Stimulated activated CD8-positive, alpha-beta memory T cell treated with anti-CD3 and anti-CD28 coated beads, Interleukin-7, amount 100 ng/mL, for 24 hours (primary cell): ENCODE data around the gene PARS2.
"Not testable (repeated sequence)": the region's sequence is repeated elsewhere in the genome, so short reads cannot be mapped to it uniquely, and the experiment has no call there.

Experiments used
- DNase-seq: peaks from one replicate; pipeline ENCODE4 v3.0.0-alpha.2; 2020; ENCODE audit warnings: low read depth

PARS2 gene

DNA sequence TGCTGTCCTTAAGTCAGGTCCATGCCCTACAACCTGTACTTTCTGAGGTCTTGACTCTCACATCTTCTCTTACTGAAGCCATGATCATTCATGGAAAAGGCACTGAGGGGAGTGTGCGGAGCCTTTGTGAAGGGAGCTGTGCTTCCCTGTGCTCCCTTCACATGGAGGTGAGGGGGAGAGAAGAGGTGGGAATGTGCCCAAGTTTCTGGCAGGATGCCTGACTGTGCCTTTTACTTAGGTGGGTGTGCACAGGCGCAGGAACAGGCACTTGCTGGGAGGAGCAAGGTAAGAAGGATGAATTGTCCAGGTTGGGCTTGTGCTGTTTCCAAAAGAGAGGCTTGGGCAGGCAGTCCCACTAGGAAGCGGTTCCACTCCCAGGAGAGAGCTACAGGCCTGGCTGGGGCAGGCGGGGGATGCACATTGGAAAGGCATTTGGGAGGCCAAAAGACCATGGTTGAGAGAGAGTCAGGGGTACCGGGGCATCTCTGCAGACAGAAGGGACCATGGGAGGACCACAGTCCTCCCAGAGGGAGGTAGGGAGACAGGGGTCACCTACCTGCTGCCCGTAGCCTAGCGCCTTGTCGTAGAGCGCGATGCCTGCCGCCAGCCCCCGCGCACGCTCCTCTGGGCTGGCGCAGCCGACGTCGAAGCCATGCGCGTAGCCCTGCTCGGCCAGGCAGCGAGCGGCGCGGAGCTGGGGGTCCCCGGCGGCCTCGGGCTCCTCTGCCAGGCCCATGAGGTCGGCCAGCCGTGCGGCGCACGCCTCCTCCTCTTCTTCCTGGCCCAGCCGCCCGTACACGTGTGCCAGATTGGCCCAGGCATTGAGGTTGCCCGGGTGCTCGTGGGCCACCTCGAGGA is 35.9 kb upstream of the PARS2 start:
- DNase-seq: no peak

DNA sequence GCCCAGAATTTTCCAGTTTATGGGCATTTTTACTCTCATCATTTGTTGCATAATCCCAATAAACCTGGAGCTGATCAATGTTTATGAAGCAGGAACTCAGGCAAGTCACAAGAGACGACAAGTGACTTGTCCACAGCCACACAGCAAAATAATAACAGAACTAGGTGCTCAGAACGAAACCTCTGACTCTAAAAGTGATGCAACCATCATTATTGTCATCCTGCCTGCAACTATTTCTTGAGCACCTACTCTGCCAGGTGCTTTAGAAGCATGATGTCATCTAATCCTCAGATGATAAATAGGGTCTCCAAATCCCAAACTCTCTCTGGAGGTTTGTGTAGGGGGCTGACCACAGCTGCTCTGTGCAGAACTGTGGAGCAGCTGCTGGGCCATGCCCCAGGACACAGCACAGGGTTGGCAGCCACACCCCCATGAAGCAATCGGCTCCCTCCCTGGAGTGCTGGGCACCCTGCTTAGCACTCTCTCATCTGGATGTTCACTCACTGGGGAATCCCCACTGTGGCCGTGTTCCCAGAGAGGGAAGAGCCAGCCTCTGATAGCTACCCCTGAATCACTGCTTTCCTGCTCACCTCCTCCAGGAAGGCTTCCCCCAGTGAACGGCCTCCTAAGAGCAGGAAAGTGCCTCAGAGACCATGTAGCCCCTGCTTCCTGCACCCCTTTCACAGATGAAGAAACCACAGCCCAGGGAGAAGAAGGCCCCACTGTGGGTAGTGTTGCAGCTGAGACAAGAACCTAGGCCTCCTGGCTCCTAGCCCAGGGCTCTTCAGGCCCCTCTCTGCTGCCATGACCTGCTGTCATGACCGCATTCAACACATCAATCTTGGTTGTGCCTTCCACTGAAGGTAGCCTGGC is 34.7 kb upstream of the PARS2 start:
- DNase-seq: no peak

DNA sequence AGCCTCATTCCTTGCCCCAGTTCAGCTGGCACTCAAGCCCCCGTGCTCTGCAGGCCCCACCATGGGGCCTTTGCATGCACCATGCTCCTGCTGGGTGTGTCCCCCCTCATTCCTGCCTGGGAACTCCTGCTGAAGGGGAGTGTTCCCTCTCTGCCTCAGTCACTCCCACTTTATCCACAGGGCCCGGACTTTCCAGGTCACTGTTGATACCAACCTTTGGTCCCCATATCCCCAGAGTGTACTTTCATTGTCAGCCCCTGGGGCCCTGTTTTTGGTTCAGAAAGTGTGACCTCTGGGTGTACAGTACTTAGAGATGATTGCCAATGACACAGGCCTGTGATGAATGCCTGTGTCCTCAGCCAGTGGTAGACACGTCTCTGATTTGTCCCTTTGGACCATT is 33.9 kb upstream of the PARS2 start:
- no peak for DNase-seq

DNA sequence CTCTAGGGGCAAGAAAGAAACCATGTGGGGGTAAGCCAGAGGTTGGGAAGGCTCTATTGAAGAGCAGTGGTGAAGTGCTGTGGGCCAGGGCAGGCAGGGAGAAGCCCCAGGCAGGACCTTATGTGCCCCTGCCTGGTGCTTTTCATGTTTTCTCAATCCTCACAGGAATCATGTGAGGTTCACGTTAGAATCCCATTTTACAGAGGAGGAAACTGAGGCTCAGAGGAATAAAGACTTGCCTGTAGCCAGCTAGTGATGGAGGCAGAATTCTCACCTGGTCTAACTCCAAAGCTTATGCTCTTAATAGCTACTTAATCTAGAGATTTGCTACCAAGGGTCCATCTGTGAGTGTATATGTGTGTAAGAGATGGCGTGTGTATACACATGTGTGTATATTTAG is 32.6 kb upstream of the PARS2 start:
- no peak for DNase-seq

DNA sequence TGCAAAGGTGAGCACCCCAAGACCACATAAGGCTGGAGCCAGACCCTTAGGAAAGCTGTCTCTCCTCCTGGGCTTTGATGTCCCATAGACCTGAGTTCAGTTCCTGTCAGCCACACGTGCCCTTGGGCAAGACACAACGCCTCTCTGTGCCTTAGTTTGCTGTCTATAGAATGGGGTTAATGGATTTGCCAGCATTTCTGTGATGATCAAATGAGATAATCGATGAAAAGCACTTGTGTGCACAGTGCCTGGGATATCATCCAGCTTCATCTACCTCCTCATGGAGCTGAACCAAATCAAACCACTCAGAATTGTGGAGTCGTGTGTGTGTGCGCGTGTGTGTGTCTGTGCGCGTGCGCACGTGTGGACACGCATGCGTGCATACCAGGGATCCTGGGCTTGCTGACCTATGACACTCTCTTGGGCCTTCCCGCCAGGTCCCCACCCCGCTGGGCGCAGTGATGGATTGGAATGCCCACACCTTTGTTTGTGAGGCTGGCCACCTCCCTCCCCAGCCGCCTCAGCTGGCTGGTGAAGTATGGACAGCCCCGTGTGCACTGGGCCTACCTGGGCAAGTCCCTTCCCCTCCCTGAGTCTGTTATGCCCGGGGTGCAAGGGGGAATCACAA is 31.6 kb upstream of the PARS2 start:
- no peak for DNase-seq

DNA sequence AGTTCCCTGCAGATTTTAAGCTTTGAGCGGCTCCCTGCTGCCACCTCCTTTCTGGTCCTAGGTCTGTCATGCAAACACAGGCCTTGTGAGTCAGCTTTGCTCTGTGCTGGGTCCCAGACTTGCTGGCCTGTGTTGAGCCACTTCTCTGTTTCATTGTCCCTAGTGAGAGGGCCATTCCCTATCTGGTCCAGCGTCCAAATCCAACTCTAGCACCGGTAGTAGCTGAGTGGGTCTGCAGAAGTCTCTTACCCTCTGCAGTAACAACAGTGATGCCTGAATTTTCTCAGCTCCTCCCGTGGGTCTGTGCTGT is 31.0 kb upstream of the PARS2 start:
- no peak for DNase-seq

DNA sequence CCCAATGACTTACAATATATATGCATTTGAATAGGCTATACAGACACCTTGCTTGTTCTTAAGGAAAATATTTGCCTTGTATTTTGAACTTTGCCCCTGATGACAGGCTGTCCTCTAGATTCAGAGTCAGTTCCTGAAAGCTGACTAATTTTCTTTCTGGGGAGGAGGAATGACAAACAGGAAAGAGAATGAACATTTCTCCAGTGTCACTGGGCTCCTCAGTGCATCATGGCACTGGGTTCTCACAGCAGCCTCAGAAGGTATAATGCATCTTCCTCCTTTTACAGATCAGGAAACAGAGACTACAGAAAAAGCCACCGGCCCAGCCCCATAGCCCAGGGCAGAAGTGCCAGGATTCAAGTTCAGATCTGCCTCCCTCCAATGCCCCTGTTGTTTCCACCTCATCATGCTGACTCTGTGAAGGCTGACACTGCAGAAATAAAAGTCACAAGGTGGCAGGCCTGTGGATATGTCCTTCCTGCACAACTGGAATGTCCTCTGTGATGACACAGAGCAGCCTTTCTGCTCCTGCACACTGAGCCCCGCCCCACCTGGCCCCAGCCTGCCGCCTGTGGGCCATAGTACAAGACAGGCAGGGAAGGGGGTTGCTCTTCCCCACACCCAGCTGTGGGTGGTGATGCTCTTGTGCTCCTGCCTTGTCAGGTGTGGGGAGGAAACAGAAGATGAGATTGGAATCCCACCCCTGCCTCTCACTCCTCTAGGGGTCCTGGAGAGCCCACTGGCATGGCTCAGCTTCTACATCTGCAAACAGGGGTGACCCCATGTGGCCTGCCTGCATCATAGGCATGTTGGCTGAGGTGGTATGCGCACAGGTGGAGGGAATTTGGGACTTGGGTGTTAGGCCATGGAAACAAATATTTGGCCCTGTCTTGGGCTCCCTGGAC is 30.4 kb upstream of the PARS2 start:
- DNase-seq: no peak

DNA sequence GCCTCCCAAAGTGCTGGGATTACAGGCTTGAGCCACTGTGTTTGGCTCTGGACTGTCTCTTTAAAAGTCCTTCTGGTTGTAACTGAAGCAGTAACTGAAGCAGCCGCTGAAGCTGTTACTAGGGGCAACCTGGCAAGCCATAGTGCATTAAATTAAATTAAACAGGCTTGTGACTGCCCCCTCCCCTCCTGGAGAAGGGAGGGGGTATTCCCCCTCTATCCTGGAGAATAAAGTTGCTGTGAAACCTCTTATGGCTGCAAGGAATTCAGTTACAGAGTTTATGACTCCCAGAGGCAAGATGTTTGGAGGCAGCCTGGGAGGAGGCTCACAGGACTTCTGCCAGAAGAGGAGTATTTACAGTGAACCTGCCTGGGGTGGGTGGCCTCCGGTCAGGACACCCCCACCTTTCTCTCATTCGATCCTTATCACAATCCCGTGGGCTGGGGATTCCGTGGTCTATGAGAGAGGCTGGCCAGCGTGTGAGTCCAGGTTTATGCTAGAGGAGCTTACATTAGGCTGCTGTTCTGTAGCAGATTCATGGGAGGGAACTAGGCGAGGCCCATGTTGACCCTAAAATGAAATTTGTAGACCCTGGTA is 28.5 kb upstream of the PARS2 start:
- DNase-seq: no peak

DNA sequence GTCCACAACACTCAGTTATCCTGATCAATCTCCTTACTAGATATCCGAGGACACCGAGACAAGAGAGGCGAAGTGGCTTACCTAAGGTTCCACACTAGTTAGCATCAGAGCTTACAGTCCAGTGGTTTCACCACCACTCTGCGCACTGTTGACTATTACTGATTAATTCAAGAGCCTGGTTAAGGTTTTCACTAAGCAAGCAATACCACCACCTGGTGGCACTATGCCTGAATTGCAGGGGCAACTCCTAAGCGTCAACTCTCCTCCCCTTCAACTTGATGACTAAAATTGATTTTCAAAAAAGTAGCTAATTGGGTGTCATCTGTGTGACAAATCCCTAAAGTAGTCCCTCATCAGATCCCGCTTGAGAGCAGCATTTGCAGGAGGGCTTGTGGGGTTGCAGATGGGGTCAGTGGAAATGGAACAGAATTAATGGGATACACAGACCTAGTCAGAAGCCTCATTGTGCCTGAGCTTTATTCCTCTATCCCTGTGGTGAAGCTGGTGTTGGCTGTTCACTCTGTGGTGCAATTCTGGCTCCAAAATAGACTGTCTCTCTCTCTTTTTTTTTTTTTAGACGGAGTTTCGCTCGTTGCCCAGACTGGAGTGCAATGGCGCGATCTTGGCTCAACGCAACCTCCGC is 27.7 kb upstream of the PARS2 start:
- peak; percentile 36 for DNase-seq

DNA sequence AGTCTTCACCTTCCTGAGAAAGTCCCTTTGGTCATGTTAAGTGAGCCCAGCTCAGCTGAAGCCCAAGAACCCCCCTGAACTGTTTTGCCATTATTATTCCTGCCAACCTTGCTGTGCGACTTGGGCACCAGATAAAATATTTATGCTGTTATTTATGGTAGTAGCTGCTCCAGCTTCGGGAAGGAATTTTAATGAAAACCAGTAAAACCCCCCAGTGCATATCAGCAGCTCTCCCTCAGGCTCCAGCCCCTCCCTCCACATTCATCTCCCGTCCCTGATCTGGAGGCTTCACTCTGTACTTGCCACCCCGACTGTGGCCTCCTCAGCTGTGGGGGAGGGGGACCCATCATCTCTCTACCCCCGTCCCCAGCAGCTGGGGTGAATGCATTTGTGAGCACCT is 24.1 kb upstream of the PARS2 start:
- no peak for DNase-seq

DNA sequence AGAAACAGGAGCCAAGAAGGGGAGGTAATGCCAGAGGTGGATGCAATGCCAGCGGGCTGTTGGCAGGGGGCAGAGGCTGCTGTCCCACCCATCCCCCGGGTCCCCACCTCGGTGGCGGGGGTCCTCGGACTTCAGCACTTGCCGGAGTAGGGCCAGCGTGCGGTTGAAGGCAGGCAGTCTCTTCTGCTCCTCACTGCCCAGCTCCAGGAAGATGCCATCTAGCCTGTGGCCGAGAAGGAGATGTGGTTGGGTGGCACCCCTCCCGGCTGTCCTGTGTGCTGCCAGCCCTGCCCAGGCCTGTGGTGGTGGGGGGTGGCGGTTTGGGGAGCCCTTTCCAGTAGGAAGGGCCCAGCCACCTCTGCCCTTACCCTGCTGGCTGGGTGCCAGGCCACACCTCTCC is 23.3 kb upstream of the PARS2 start:
- no peak for DNase-seq

DNA sequence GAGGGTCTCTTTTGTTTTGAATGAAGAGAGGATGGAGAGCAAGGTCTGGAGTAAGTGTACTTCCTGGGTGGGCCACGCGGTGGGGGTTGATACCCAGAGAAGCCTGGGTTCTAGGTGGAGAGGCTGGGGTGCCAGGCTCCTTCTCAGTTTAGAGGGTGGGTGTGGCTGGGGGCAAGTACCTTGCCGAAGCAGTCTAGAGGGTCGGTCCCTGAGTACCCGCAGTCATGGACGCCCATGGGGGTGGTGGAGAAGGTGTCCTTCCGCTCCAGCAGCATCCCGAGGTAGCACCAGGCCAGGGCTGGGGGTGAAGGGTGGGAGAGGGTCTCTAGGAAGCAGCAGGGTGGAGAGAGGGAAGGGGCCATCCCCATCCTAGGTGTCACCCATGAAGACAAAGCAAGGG is 22.5 kb upstream of the PARS2 start:
- DNase-seq: no peak

DNA sequence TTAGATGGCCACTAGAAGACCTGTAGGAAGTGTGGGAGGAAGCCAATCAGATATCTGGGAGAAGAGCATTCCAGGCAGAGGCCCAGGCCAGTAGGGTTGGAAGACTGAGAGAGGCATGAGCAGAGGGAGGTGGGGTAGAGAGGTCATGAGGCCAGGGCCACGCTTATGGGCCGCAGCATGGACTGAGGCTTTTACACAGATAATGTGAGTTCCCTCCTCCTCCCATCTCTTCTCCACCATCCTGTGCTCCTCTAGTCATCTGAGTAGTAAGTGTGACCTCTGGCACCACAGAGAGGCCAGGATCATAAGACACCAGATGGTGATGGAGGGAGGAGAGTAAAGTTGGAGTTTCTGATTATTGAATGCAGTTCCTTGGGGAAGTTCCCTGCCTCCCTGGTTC is 19.7 kb upstream of the PARS2 start:
- DNase-seq: no peak

DNA sequence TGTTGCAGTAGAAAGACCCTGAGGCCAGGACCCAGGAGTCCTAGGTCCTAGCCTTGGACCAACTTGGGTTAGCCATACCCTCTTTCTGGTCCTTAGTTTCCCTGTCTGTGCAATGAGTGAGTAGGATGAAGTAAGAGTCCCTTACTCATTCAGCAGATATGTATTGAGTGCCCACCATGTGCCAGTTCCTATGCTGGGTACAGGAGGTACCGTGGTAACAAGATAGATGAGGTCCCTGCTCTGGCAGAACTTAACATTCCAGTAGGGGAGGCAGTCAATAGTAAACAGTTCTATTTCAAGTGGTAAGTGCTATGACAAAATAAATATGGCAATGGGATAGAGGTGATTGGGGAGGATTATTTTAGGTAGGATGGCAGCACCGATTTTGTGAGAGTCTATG is 18.3 kb upstream of the PARS2 start:
- DNase-seq: no peak

DNA sequence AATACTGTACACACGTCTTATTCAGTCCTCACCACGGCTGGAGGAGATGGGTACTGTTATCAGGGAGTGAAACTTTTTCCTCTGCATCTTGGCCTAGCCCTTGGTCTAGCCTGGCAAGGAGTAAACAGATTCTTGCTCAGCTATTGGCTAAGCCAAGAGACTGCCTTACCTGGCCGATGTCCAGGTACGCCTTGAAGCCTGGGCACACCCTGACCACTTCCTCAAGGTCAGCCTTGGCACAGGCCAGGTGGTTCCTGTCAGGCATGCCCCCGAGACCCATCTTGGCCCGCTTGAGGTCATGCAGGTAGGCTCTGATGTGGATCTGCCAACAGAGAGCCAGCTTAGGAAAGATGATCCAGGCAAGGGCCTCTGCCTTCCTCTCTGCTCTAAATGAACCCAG is 17.8 kb upstream of the PARS2 start:
- DNase-seq: no peak

DNA sequence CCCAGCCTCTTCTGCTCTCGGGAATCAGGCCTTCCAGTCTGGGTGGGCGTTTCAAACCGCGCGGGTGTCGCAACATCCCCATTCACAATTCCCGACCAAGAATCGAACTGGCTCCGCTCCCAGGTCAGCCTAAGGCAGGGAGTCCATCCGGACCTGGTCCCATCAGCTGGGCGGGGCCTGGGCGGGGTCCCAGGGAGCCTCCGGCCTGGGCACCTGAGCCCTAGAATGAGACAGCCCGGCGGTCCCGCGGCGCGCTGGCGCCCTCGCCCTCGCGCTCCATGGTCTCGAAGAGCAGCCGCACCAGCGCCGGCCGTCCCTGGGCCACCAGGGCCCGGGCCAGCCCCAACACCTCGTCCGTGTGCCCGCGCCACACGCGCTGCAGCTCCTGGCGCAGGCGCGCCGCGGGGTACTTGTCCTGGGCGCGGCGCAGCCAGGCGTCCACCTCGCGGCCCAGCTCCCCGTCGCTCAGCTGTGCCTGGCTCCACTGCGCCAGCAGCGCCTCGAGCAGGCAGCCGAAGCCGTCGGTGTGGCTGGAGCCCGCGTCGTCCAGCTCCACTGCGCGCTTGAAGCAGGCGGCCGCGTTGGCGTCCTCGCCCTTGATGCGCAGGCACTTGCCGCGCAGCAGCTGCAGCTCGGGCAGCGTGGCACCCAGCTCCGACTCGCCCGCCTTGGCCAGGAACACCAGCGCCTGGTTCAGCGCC is 16.9 kb upstream of the PARS2 start:
- DNase-seq: no peak

DNA sequence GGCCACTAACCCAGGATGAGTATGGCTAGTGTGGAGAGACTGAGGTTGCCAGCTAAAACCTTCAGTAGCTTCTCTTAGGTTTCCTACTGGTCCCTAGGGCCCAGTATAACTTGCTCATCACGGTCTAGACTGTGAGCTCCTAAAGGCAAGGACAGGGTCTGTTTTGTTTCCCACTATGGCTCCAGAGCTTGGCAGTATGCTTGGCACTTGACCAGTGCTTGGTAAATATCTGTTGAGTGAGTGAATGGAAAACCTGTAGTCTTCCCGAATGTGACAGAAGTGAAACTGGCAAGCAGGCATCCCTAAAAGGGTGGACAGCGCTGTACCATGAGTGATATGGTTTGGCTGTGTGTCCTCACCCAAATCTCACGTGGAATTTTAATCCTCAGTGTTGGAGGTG is 13.1 kb upstream of the PARS2 start:
- DNase-seq: no peak

DNA sequence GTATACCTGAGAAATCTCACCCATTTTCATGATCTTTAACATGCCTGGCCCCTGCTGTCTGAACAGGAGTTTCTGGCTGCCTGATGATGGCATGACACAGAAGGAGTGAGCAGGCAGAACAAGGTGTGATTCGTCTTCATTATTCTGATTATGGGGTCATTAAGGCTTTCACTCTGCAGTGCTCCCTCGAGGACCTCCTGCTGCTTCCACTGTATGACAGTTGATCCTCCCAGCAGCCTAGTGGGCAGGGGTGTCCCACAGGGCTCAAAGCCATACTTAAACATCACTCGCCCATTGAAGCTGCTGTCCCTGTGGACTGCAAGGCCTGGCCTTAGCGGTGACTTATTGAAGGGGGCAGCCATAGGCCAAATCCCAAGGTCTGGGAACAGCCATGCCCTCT is 12.7 kb upstream of the PARS2 start:
- DNase-seq: no peak

DNA sequence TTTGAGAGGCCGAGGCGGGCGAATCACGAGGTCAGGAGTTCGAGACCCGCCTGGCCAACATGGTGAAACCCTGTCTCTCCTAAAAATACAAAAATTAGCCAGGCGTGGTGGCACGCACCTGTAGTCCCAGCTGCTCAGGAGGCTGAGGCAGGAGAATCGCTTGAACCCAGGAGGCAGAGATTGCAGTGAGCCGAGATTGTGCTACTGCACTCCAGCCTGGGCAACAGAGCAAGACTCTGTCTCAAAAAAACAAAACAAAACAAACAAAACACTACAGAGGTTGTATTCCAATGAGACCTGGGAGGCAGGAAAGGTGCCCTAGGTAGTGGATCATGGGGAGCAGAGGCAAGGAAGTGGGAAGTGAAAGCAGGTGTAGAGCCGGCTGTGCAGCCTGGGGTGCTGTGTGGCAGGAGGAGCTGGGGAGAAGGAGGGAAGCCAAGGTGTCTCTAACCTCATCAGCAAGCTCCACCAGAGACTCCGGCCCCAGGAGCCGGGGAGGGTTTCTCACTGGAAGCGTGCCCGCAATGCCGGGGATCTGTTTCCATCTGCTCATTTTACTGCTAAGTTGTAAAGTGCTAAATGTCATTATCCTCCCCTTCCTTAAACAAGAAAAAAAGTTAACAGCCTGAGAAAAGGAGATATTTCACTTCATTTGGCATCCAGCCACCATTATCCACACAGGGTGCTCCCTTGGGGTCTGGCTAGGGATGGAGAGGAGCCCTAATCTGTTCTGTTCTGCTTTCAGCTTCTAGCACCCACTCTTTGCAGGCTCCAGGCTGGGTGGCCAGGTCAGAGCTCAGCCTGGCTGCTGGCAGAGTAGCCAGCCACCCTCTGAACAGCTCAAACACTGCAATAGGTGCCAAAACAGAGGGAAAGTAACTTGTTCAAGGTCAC is 11.8 kb upstream of the PARS2 start:
- not testable (repeated sequence) for DNase-seq
